ENCODE measurements around the gene PNKD. TPM values are rescaled to one million over a fixed set of nuclear protein-coding genes. Genes with fewer than 3 reads are reported as not detected.

The PNKD gene
- total RNA-seq, 1 donor from 2014 or later, result 20.0 TPM

- no peak for DNase-seq (ENCODE audit: low read depth in 2 of 2)
These were observed 45.1 kb downstream of the PNKD start for GRCh38 chr2:218315397-218315796.

- DNase-seq (ENCODE audit: low read depth in 2 of 2), result no peak
These were observed 46.9 kb downstream of the PNKD start for GRCh38 chr2:218317303-218317630.

- DNase-seq (ENCODE audit: low read depth in 2 of 2), result no peak
These were observed 47.5 kb downstream of the PNKD start for GRCh38 chr2:218317835-218318234.

- no peak for DNase-seq (ENCODE audit: low read depth in 2 of 2)
These were observed 47.9 kb downstream of the PNKD start for GRCh38 chr2:218318241-218318640.

- DNase-seq (ENCODE audit: low read depth in 2 of 2), result peak in 1 of 2 donors; percentile 19
These were observed 49.6 kb downstream of the PNKD start for GRCh38 chr2:218319813-218320365.

GRCh38 chr2:218320704-218321336 lies 50.5 kb downstream of the PNKD start:
- no peak for DNase-seq (ENCODE audit: low read depth in 2 of 2)

- DNase-seq (ENCODE audit: low read depth in 2 of 2), result peak; percentile 90 to 93
These were observed 52.6 kb downstream of the PNKD start for GRCh38 chr2:218322768-218323525.

GRCh38 chr2:218323526-218324472 lies 53.5 kb downstream of the PNKD start:
- peak; percentile 51 to 65 for DNase-seq (ENCODE audit: low read depth in 2 of 2)

GRCh38 chr2:218325566-218326160 lies 55.3 kb downstream of the PNKD start:
- no peak for DNase-seq (ENCODE audit: low read depth in 2 of 2)

- no peak for DNase-seq (ENCODE audit: low read depth in 2 of 2)
These were observed 56.0 kb downstream of the PNKD start for GRCh38 chr2:218326315-218326714.

- no peak for DNase-seq (ENCODE audit: low read depth in 2 of 2)
These were observed 57.3 kb downstream of the PNKD start for GRCh38 chr2:218327451-218328210.

- DNase-seq (ENCODE audit: low read depth in 2 of 2), result no peak
These were observed 58.0 kb downstream of the PNKD start for GRCh38 chr2:218328294-218328693.

- DNase-seq (ENCODE audit: low read depth in 2 of 2), result no peak
These were observed 58.9 kb downstream of the PNKD start for GRCh38 chr2:218329027-218329825.

- DNase-seq (ENCODE audit: low read depth in 2 of 2), result no peak
These were observed 59.7 kb downstream of the PNKD start for GRCh38 chr2:218329826-218330593.

GRCh38 chr2:218331745-218332144 lies 61.4 kb downstream of the PNKD start:
- DNase-seq (ENCODE audit: low read depth in 2 of 2), result peak in 1 of 2 donors; percentile 48

- no peak for DNase-seq (ENCODE audit: low read depth in 2 of 2)
These were observed 62.0 kb downstream of the PNKD start for GRCh38 chr2:218332288-218332687.

- no peak for DNase-seq (ENCODE audit: low read depth in 2 of 2)
These were observed 62.8 kb downstream of the PNKD start for GRCh38 chr2:218332920-218333645.

GRCh38 chr2:218334531-218334930 lies 64.2 kb downstream of the PNKD start:
- DNase-seq (ENCODE audit: low read depth in 2 of 2), result no peak
